Measurements from ENCODE around the gene OTULIN. TPM values are rescaled to one million over a fixed set of nuclear protein-coding genes. Genes with fewer than 3 reads are reported as not detected.

The OTULIN gene
- total RNA-seq, 6 experiments from 2014 or later: 17.5 to 22.0 (median 21.3) TPM

GRCh38 chr5:14672082-14672481 is 7.6 kb downstream of the OTULIN start:
- Mint-ChIP-seq H3K4me3 (no peak overlapping the region), H3K4me1 (ENCODE audit: low read depth) (peaks cover 75% of the 10 kb centered on the region), H3K27ac (no peak overlapping the region; the same call in 1 of the 2 replicates), H3K36me3 (ENCODE audit: low read depth) (no peaks in the 10 kb centered on the region; the same call in 1 of the 2 replicates), H3K27me3 (ENCODE audit: insufficient read depth) (no peaks in the 10 kb centered on the region; the same call in 1 of the 2 replicates), H3K9me3 (no peaks in the 10 kb centered on the region)
- no peak for DNase-seq
- no peak for TF ChIP-seq CTCF (IDR thresholded peaks at IDR 0.05)

- Mint-ChIP-seq H3K36me3 (ENCODE audit: low read depth) (peaks cover under 1% of the 10 kb centered on the region; the same call in 1 of the 2 replicates), H3K27me3 (ENCODE audit: insufficient read depth) (no peaks in the 10 kb centered on the region; the same call in 1 of the 2 replicates), H3K9me3 (no peaks in the 10 kb centered on the region), H3K27ac (no peak overlapping the region; the same call in 1 of the 2 replicates), H3K4me1 (ENCODE audit: low read depth) (peaks cover 69% of the 10 kb centered on the region), H3K4me3 (no peak overlapping the region)
- DNase-seq: peak; percentile 21
- no peak for TF ChIP-seq CTCF (IDR thresholded peaks at IDR 0.05)
These were observed 8.2 kb downstream of the OTULIN start for GRCh38 chr5:14672484-14673394.

GRCh38 chr5:14673443-14673842 is 8.9 kb downstream of the OTULIN start:
- H3K9me3 Mint-ChIP-seq: no peaks in the 10 kb centered on the region
- H3K4me3 Mint-ChIP-seq: no peak overlapping the region
- H3K27ac Mint-ChIP-seq: no peak overlapping the region
- DNase-seq: no peak
- H3K4me1 Mint-ChIP-seq (ENCODE audit: low read depth): peaks cover 62% of the 10 kb centered on the region
- peaks cover 8% of the 10 kb centered on the region; the same call in 1 of the 2 replicates for H3K36me3 Mint-ChIP-seq (ENCODE audit: low read depth)
- TF ChIP-seq CTCF (IDR thresholded peaks at IDR 0.05): no peak
- H3K27me3 Mint-ChIP-seq (ENCODE audit: insufficient read depth): no peaks in the 10 kb centered on the region; the same call in 1 of the 2 replicates

- Mint-ChIP-seq H3K4me3 (no peak overlapping the region), H3K4me1 (ENCODE audit: low read depth) (peaks cover 57% of the 10 kb centered on the region), H3K36me3 (ENCODE audit: low read depth) (peaks cover 8% of the 10 kb centered on the region; the same call in 1 of the 2 replicates), H3K9me3 (no peaks in the 10 kb centered on the region), H3K27me3 (ENCODE audit: insufficient read depth) (no peaks in the 10 kb centered on the region; the same call in 1 of the 2 replicates), H3K27ac (peak overlapping the region; percentile 52; the same call in 1 of the 2 replicates)
- TF ChIP-seq CTCF (IDR thresholded peaks at IDR 0.05): no peak
- DNase-seq: no peak
These were observed 10.7 kb downstream of the OTULIN start for GRCh38 chr5:14674983-14675854.

GRCh38 chr5:14675865-14676300 is 11.4 kb downstream of the OTULIN start:
- peak overlapping the region; percentile 57 for H3K27ac Mint-ChIP-seq
- H3K4me3 Mint-ChIP-seq: no peak overlapping the region
- DNase-seq: no peak
- TF ChIP-seq CTCF (IDR thresholded peaks at IDR 0.05): no peak
- H3K36me3 Mint-ChIP-seq (ENCODE audit: low read depth): peaks cover 8% of the 10 kb centered on the region; the same call in 1 of the 2 replicates
- peaks cover 54% of the 10 kb centered on the region for H3K4me1 Mint-ChIP-seq (ENCODE audit: low read depth)
- H3K27me3 Mint-ChIP-seq (ENCODE audit: insufficient read depth): no peaks in the 10 kb centered on the region; the same call in 1 of the 2 replicates
- no peaks in the 10 kb centered on the region for H3K9me3 Mint-ChIP-seq
